ENCODE measurements around the gene FAM13C. TPM values are rescaled to one million over a fixed set of nuclear protein-coding genes. Genes with fewer than 3 reads are reported as not detected.

The FAM13C gene
- total RNA-seq, 3 donors from 2014 or later (not counting 1 experiment from before 2014, with no cell fraction given) = not detected

DNA sequence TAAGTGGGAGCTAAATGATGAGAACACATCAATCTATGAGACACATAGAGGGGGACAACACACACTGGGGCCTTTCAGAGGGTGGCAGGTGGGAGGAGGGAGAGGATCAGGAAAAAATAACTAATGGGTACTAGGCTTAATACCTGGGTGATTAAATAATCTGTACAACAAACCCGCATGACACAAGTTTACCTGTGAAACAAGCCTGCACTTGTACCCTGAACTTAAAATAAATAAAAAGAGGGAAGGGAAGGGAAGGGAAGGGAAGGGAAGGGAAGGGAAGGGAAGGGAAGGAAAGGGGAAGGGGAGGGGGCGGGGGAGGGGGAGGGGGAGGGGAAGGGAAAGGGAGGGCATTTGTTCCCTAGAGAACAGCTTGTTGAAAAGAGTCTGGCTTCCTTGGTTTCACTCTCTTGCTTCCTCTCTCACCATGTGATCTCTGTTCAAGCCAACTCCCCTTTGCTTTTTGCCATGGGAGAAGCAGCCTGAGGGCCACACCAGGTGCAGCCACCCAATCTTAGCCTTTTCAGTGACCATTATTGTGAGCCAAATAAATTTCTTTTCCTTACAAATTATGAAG, 57.7 kb downstream of the FAM13C start:
- Mint-ChIP-seq H3K4me3 (no peak overlapping the region), H3K4me1 (no peaks in the 10 kb centered on the region), H3K36me3 (no peaks in the 10 kb centered on the region), H3K27me3 (ENCODE audit: low read depth in 2 of 2) (no peaks in the 10 kb centered on the region), H3K9me3 (peaks cover 15 to 20% of the 10 kb centered on the region in 2 donors), H3K27ac (no peak overlapping the region)
- no peak overlapping the region for H3K27ac ChIP-seq (ENCODE audit: low read length)
- H3K4me1 ChIP-seq (ENCODE audit: control insufficient read depth, insufficient read depth, low read length) = no peaks in the 10 kb centered on the region
- ATAC-seq (no peak), DNase-seq (no peak)
- no CpG with 5 or more reads among the region's 2 CpGs for WGBS (ENCODE audit: insufficient coverage)
- H3K36me3 ChIP-seq (ENCODE audit: control insufficient read depth, insufficient read depth, low read length) = no peaks in the 10 kb centered on the region
- intact Hi-C loops (cut with micrococcal nuclease) = no loop called here
- TF ChIP-seq, protein P1, sequence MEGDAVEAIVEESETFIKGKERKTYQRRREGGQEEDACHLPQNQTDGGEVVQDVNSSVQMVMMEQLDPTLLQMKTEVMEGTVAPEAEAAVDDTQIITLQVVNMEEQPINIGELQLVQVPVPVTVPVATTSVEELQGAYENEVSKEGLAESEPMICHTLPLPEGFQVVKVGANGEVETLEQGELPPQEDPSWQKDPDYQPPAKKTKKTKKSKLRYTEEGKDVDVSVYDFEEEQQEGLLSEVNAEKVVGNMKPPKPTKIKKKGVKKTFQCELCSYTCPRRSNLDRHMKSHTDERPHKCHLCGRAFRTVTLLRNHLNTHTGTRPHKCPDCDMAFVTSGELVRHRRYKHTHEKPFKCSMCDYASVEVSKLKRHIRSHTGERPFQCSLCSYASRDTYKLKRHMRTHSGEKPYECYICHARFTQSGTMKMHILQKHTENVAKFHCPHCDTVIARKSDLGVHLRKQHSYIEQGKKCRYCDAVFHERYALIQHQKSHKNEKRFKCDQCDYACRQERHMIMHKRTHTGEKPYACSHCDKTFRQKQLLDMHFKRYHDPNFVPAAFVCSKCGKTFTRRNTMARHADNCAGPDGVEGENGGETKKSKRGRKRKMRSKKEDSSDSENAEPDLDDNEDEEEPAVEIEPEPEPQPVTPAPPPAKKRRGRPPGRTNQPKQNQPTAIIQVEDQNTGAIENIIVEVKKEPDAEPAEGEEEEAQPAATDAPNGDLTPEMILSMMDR (IDR thresholded peaks at IDR 0.05) = no peak
- H3K4me3 ChIP-seq (ENCODE audit: low read length) = no peak overlapping the region
- H3K27me3 ChIP-seq (ENCODE audit: control insufficient read depth, insufficient read depth, low read length) = no peaks in the 10 kb centered on the region
- H3K9me3 ChIP-seq (ENCODE audit: control insufficient read depth, insufficient read depth, low read length) = no peaks in the 10 kb centered on the region

DNA sequence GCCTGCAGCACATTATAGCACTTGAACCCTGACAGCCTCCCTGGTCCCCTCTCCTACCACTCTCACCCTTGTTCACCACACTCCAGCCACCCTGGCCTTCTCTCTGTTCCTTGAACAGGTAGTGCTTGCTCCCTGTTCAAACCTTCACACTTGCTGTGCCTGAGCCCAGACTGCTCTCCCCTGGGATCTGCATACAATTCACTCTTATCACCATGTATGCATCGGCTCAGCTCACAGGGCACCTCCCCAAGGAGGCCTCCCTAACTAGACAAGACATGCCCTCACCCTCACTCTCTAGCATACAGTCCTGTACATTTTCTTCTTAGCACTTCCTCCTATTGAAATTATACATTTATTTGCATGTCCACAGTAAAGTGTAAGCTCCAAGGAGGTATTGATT, 59.3 kb downstream of the FAM13C start:
- Mint-ChIP-seq H3K36me3 (no peaks in the 10 kb centered on the region), H3K9me3 (peaks cover 8 to 9% of the 10 kb centered on the region in 2 donors), H3K4me1 (no peaks in the 10 kb centered on the region), H3K27ac (no peak overlapping the region), H3K27me3 (ENCODE audit: low read depth in 2 of 2) (no peaks in the 10 kb centered on the region), H3K4me3 (no peak overlapping the region)
- Histone ChIP-seq H3K4me1 (ENCODE audit: control insufficient read depth, insufficient read depth, low read length) (no peaks in the 10 kb centered on the region), H3K9me3 (ENCODE audit: control insufficient read depth, insufficient read depth, low read length) (no peaks in the 10 kb centered on the region), H3K36me3 (ENCODE audit: control insufficient read depth, insufficient read depth, low read length) (no peaks in the 10 kb centered on the region), H3K27me3 (ENCODE audit: control insufficient read depth, insufficient read depth, low read length) (no peaks in the 10 kb centered on the region), H3K4me3 (ENCODE audit: low read length) (no peak overlapping the region), H3K27ac (ENCODE audit: low read length) (no peak overlapping the region)
- no peak for ATAC-seq
- no peak for DNase-seq
- TF ChIP-seq, protein P1 (IDR thresholded peaks at IDR 0.05) = no peak
- 64% methylated on average over 1 of the region's 1 CpG for WGBS (ENCODE audit: insufficient coverage)
- intact Hi-C loops (cut with micrococcal nuclease) = no loop called here

DNA sequence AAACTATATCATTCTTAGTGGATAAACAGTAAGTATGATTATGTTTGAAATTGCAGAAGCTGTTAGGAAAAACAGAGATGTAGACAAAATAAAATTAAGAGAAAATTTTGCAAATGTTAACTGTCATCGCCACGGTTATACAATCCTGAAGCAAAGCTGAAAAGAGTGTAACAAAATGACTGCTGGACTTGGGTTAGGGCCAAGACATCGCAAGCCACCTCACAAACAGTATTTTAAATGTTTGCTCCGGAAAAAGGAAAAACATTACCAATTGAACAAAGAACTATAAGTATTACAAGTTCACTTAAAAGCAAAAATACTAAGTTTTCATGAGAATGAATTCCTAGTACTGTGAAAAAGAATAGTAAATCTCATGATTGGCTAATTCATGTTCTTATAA, 60.0 kb downstream of the FAM13C start:
- Mint-ChIP-seq H3K4me3 (no peak overlapping the region), H3K36me3 (no peaks in the 10 kb centered on the region), H3K9me3 (peaks cover 5% of the 10 kb centered on the region in 2 donors)

More for the DNA sequence above, 60.0 kb downstream of the FAM13C start:
- no peaks in the 10 kb centered on the region for H3K4me1 ChIP-seq (ENCODE audit: control insufficient read depth, insufficient read depth, low read length)
- DNase-seq = no peak
- no peak overlapping the region for H3K27ac Mint-ChIP-seq
- no peak overlapping the region for H3K27ac ChIP-seq (ENCODE audit: low read length)
- no peaks in the 10 kb centered on the region for H3K4me1 Mint-ChIP-seq
- H3K4me3 ChIP-seq (ENCODE audit: low read length) = no peak overlapping the region
- no peaks in the 10 kb centered on the region for H3K27me3 ChIP-seq (ENCODE audit: control insufficient read depth, insufficient read depth, low read length)
- TF ChIP-seq, protein P1 (IDR thresholded peaks at IDR 0.05) = no peak
- 84% methylated on average over 3 of the region's 4 CpGs for WGBS (ENCODE audit: insufficient coverage)
- H3K9me3 ChIP-seq (ENCODE audit: control insufficient read depth, insufficient read depth, low read length) = no peaks in the 10 kb centered on the region
- no peaks in the 10 kb centered on the region for H3K27me3 Mint-ChIP-seq (ENCODE audit: low read depth in 2 of 2)
- intact Hi-C loops (cut with micrococcal nuclease) = no loop called here
- H3K36me3 ChIP-seq (ENCODE audit: control insufficient read depth, insufficient read depth, low read length) = no peaks in the 10 kb centered on the region
- no peak for ATAC-seq

Measured in natural killer cell (primary cell).